Panc1 (cell line): ENCODE measurements around the gene OARD1. TPM values are rescaled to one million over a fixed set of nuclear protein-coding genes. Genes with fewer than 3 reads are reported as not detected.

Source experiments
- ATAC-seq: fragments of 200-7000 bp; cut with Tn5 transposase; 2 replicates; pipeline ENCODE4 v1.9.1; 2020; ENCODE audit warnings: mild to moderate bottlenecking, moderate library complexity
- BruUV-seq: library from RNA; stranded (reverse); fragments of 400-500 nt; replicated peaks from 2 replicates; lab custom pipeline; 2021; lab: Mats Ljungman, UMichigan
- CTCF ChIA-PET: fragments of 300-600 bp; sonication (Branson Sonifier 250); formaldehyde crosslinking; loops from one replicate; lab custom pipeline; 2022; ENCODE audit warnings: antibody characterized with exemption; lab: Charles Lee
- POLR2A ChIA-PET: fragments of 300-600 bp; sonication (Branson Sonifier 250); formaldehyde crosslinking; loops from one replicate; lab custom pipeline; 2022; ENCODE audit warnings: antibody characterized with exemption; lab: Charles Lee
- DNase-seq: peaks from one replicate; pipeline ENCODE4 v3.0.0-alpha.2; 2010; ENCODE audit warnings: low read depth, low spot score
- H3K27ac ChIP-seq: 2 replicates; pipeline ENCODE4 v1.5.1; 2011; ENCODE audit warnings: mild to moderate bottlenecking, low read length, inconsistent platforms
- H3K27me3 ChIP-seq: fragments of 200-500 bp; sonication (Bioruptor generic); 2 replicates; pipeline ENCODE4 v1.6.0; 2014; ENCODE audit warnings: low read length, inconsistent platforms; ENCODE audit not compliant: control insufficient read depth, insufficient read depth
- H3K36me3 ChIP-seq: fragments of 200-500 bp; sonication (Bioruptor generic); 2 replicates; pipeline ENCODE4 v1.5.1; 2014; ENCODE audit warnings: inconsistent platforms, mild to moderate bottlenecking, low read length, moderate library complexity; ENCODE audit not compliant: control insufficient read depth, insufficient read depth
- H3K4me1 ChIP-seq: 2 replicates; pipeline ENCODE4 v1.5.1; 2011; ENCODE audit warnings: inconsistent platforms, mild to moderate bottlenecking, low read length, moderate library complexity; ENCODE audit not compliant: control insufficient read depth, insufficient read depth
- H3K4me3 ChIP-seq, 2 experiments: 2 replicates each; pipeline ENCODE4 v1.5.1; 2011 to 2012; ENCODE audit warnings: low read depth in 2 of 2, low read length in 2 of 2, mild to moderate bottlenecking in 2 of 2, inconsistent platforms in 1 of 2, moderate library complexity in 1 of 2
- H3K9me3 ChIP-seq: fragments of 200-500 bp; sonication (Bioruptor generic); 2 replicates; pipeline ENCODE4 v1.5.1; 2014; ENCODE audit warnings: low read depth, mild to moderate bottlenecking, inconsistent platforms, low read length, moderate library complexity; ENCODE audit not compliant: control insufficient read depth, insufficient read depth
- POLR2AphosphoS5 ChIP-seq: IDR thresholded peaks from 2 replicates; pipeline ENCODE4 v1.6.1; 2012; ENCODE audit warnings: mild to moderate bottlenecking, low read depth, low read length, moderate library complexity
- SIN3A ChIP-seq: IDR thresholded peaks from 2 replicates; pipeline ENCODE4 v1.6.1; 2012; ENCODE audit warnings: low read depth, mild to moderate bottlenecking, low read length, moderate library complexity, borderline replicate concordance; ENCODE audit not compliant: insufficient read depth
- TCF7L2 ChIP-seq: IDR thresholded peaks from 2 replicates; pipeline ENCODE4 v1.6.1; 2011; ENCODE audit warnings: mild to moderate bottlenecking, low read depth, low read length, inconsistent platforms
- in situ Hi-C: cut with HindIII; loops from 2 replicates; pipeline ENCODE4 v1.10.0; 2016; ENCODE audit warnings: low sequenced_read_pairs, low pct_unique_long_range_greater_than_20kb
- intact Hi-C: fragments of 100-400 bp; cut with micrococcal nuclease; formaldehyde crosslinking; loops from one replicate; pipeline ENCODE4 v1.10.0; 2022; ENCODE audit not compliant: unreplicated experiment
- total RNA-seq: library from RNA; stranded (reverse); gene quantifications from one replicate; pipeline ENCODE4 v1.2.1, GENCODE V29; 2021; ENCODE audit not compliant: unreplicated experiment
- TF ChIP-seq, protein P1 (sequence below), 2 experiments: IDR thresholded peaks; 2 replicates each; pipeline ENCODE4 v1.6.1; 2011 to 2012; ENCODE audit warnings: low read depth in 2 of 2, control low read depth in 1 of 2, low read length in 1 of 2, mild to moderate bottlenecking in 1 of 2, moderate library complexity in 1 of 2; ENCODE audit not compliant: insufficient read depth in 1 of 2
- TF ChIP-seq, protein P2 (sequence below): fragments of 450-650 bp; IDR thresholded peaks from 2 replicates; pipeline ENCODE4 v1.5.1; 2017; ENCODE audit warnings: mild to moderate bottlenecking

Gene OARD1
- total RNA-seq, 1 experiment from 2014 or later, result 18.2 TPM

DNA sequence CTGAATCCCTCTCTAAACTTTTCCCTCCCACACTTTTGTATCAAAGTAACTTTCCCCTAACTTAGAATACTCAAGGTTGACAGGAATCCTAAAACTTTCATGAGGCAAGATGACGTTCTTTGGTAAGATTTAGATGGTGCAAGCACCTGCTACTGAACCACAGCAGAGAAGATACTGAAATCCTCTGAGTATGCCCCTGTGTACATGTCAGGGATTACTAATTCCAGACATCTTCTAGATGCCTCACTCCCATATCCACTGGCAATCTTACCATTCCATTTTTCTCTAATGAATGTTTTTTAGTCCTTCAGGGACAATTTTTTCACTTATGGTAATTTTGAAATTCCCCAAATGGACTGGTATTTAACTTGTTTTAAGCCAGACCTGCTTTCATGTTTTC is 10.1 kb downstream of the OARD1 start:
- CTCF ChIA-PET, result no interaction called here
- intact Hi-C loops, result no loop called here
- no peak for TF ChIP-seq SIN3A
- TF ChIP-seq, protein P1, sequence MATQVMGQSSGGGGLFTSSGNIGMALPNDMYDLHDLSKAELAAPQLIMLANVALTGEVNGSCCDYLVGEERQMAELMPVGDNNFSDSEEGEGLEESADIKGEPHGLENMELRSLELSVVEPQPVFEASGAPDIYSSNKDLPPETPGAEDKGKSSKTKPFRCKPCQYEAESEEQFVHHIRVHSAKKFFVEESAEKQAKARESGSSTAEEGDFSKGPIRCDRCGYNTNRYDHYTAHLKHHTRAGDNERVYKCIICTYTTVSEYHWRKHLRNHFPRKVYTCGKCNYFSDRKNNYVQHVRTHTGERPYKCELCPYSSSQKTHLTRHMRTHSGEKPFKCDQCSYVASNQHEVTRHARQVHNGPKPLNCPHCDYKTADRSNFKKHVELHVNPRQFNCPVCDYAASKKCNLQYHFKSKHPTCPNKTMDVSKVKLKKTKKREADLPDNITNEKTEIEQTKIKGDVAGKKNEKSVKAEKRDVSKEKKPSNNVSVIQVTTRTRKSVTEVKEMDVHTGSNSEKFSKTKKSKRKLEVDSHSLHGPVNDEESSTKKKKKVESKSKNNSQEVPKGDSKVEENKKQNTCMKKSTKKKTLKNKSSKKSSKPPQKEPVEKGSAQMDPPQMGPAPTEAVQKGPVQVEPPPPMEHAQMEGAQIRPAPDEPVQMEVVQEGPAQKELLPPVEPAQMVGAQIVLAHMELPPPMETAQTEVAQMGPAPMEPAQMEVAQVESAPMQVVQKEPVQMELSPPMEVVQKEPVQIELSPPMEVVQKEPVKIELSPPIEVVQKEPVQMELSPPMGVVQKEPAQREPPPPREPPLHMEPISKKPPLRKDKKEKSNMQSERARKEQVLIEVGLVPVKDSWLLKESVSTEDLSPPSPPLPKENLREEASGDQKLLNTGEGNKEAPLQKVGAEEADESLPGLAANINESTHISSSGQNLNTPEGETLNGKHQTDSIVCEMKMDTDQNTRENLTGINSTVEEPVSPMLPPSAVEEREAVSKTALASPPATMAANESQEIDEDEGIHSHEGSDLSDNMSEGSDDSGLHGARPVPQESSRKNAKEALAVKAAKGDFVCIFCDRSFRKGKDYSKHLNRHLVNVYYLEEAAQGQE (IDR thresholded peaks at IDR 0.05; ENCODE audit: insufficient read depth in 1 of 2, low read depth in 2 of 2, low read length in 1 of 2), result no peak
- TF ChIP-seq, protein P2, sequence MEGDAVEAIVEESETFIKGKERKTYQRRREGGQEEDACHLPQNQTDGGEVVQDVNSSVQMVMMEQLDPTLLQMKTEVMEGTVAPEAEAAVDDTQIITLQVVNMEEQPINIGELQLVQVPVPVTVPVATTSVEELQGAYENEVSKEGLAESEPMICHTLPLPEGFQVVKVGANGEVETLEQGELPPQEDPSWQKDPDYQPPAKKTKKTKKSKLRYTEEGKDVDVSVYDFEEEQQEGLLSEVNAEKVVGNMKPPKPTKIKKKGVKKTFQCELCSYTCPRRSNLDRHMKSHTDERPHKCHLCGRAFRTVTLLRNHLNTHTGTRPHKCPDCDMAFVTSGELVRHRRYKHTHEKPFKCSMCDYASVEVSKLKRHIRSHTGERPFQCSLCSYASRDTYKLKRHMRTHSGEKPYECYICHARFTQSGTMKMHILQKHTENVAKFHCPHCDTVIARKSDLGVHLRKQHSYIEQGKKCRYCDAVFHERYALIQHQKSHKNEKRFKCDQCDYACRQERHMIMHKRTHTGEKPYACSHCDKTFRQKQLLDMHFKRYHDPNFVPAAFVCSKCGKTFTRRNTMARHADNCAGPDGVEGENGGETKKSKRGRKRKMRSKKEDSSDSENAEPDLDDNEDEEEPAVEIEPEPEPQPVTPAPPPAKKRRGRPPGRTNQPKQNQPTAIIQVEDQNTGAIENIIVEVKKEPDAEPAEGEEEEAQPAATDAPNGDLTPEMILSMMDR, result no peak
- no peak for TF ChIP-seq POLR2AphosphoS5
- TF ChIP-seq TCF7L2, result no peak

DNA sequence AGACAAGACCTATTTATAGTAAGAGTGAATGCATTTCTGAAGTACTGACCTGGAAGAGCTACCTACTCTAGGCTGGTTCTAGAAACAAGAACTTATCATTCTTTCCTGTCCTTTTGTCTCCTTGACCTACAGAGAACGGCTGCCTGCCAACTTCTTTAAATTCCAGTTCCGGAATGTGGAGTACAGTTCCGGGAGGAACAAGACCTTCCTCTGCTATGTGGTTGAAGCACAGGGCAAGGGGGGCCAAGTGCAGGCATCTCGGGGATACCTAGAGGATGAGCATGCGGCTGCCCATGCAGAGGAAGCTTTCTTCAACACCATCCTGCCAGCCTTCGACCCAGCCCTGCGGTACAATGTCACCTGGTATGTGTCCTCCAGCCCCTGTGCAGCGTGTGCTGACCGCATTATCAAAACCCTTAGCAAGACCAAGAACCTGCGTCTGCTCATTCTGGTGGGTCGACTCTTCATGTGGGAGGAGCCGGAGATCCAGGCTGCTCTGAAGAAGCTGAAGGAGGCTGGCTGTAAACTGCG is 10.9 kb downstream of the OARD1 start:
- in situ Hi-C loops, result no loop called here
- BruUV-seq, result no TSS peak
- Histone ChIP-seq H3K27me3 (no peaks in the 10 kb centered on the region), H3K4me3 (no peak overlapping the region), H3K27ac (no peak overlapping the region), H3K36me3 (peaks cover 7% of the 10 kb centered on the region; the same call in 1 of the 2 replicates), H3K4me1 (no peaks in the 10 kb centered on the region), H3K9me3 (no peaks in the 10 kb centered on the region)
- intact Hi-C loops, result no loop called here
- ChIA-PET POLR2A (interaction anchor here (0.7 kb wide), 1 partner anchor 79 kb away, joined by 14 read pairs; no protein-coding TSS in a partner anchor), CTCF (no interaction called here)
- DNase-seq, result no peak
- no peak for ATAC-seq
- no peak for TF ChIP-seq TCF7L2
- TF ChIP-seq, protein P1 (IDR thresholded peaks at IDR 0.05; ENCODE audit: insufficient read depth in 1 of 2, low read depth in 2 of 2, low read length in 1 of 2), result no peak
- TF ChIP-seq, protein P2, result no peak
- no peak for TF ChIP-seq POLR2AphosphoS5
- TF ChIP-seq SIN3A, result no peak

More for the DNA sequence above, 10.1 kb downstream of the OARD1 start:
- POLR2A ChIA-PET, result no interaction called here
- Histone ChIP-seq H3K9me3 (no peaks in the 10 kb centered on the region), H3K36me3 (peaks cover 7% of the 10 kb centered on the region; the same call in 1 of the 2 replicates), H3K4me1 (0 out of 2 replicates have a peak, but pooled peaks cover 5% of the 10 kb centered on the region), H3K4me3 (no peak overlapping the region), H3K27ac (no peak overlapping the region), H3K27me3 (no peaks in the 10 kb centered on the region)
- no TSS peak for BruUV-seq
- no peak for ATAC-seq
- in situ Hi-C loops, result no loop called here
- DNase-seq, result no peak
